ENCODE results near the gene IMMP2L. TPM values are rescaled to one million over a fixed set of nuclear protein-coding genes. Genes with fewer than 3 reads are reported as not detected.

Gene IMMP2L
- total and polyA plus RNA-seq, 4 donors, result 7.3 to 21.1 (median 12.4) TPM

DNA sequence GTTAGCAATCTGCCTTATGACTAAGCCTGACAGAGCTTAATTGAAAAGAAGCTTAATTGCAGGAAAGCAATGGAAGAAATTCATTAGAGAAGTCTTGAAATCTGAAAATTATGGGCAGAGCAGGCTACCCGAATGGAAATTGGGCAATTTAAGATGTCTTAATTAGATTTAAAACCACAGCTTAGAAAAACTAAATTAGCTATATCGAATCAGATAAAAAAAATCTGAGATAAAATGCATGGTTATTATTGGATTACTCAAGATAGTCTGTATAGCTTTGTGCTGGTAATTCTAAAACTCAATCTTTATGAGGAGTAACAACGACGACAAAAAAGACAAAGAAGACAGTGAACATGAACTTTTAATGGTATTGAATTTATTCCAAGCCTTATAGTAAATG lies 719.5 kb downstream of the IMMP2L start:
- Histone ChIP-seq H3K4me3 (ENCODE audit: low read depth in 1 of 3, low read length in 3 of 3) (no peak overlapping the region), H3K27ac (ENCODE audit: low read depth in 1 of 2, low read length in 2 of 2) (no peak overlapping the region), H3K9ac (ENCODE audit: low read depth in 1 of 2, low read length in 2 of 2) (no peak overlapping the region), H3K27me3 (ENCODE audit: control insufficient read depth in 4 of 4, insufficient read depth in 4 of 4, low read length in 3 of 4) (no peaks in the 10 kb centered on the region), H3K9me3 (ENCODE audit: control insufficient read depth in 4 of 4, low read length in 3 of 4) (no peaks in the 10 kb centered on the region), H3K4me1 (ENCODE audit: control insufficient read depth in 4 of 4, insufficient read depth in 4 of 4, low read length in 3 of 4) (no peaks in the 10 kb centered on the region), H3K36me3 (ENCODE audit: control insufficient read depth in 4 of 4, insufficient read depth in 3 of 4, low read depth in 1 of 4, low read length in 3 of 4) (no peaks in the 10 kb centered on the region)
- no peak for DNase-seq (ENCODE audit: low spot score)
- WGBS, result 93% methylated on average over 4 of the region's 4 CpGs
- TF ChIP-seq, protein P1, sequence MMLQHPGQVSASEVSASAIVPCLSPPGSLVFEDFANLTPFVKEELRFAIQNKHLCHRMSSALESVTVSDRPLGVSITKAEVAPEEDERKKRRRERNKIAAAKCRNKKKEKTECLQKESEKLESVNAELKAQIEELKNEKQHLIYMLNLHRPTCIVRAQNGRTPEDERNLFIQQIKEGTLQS (IDR thresholded peaks at IDR 0.05), result no peak
- TF ChIP-seq, protein P2, sequence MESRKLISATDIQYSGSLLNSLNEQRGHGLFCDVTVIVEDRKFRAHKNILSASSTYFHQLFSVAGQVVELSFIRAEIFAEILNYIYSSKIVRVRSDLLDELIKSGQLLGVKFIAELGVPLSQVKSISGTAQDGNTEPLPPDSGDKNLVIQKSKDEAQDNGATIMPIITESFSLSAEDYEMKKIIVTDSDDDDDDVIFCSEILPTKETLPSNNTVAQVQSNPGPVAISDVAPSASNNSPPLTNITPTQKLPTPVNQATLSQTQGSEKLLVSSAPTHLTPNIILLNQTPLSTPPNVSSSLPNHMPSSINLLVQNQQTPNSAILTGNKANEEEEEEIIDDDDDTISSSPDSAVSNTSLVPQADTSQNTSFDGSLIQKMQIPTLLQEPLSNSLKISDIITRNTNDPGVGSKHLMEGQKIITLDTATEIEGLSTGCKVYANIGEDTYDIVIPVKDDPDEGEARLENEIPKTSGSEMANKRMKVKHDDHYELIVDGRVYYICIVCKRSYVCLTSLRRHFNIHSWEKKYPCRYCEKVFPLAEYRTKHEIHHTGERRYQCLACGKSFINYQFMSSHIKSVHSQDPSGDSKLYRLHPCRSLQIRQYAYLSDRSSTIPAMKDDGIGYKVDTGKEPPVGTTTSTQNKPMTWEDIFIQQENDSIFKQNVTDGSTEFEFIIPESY (IDR thresholded peaks at IDR 0.05), result no peak
- TF ChIP-seq RXRA (IDR thresholded peaks at IDR 0.05) (no peak), FOXA1 (IDR thresholded peaks at IDR 0.05) (no peak)

DNA sequence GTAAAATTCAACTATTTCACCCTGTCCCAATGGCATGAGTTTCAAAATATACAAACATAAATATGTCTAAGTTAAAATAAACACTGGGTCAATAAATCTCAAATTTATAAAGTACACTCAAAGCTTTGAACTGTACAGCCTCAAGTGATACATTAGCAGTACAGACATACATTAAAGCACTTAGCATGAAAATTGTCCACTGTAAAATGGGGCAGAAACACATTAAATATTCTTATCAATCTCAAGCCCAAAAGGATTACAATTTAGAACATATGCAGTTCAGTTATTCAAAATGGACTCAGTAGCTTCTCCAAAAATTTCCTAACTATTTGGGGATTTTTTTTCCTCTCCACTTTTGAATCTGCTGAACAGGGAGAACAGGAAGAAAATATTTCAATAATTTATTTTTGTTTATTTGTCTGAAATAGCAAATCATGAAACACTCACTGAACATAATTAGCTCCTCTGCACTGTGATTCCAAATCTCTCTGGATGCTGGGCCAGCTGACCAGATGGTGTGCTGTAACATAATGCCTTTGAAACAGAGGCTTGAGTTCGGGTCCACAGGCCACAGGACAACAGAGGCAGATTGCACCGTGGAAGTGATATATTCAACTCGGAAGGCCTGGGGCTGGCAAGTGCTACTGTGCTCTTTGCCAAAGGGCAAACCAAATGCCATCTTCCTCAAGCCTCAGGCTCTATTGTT lies 720.3 kb downstream of the IMMP2L start:
- no peaks in the 10 kb centered on the region for H3K36me3 ChIP-seq (ENCODE audit: control insufficient read depth in 4 of 4, insufficient read depth in 3 of 4, low read depth in 1 of 4, low read length in 3 of 4)
- H3K4me1 ChIP-seq (ENCODE audit: control insufficient read depth in 4 of 4, insufficient read depth in 4 of 4, low read length in 3 of 4), result no peaks in the 10 kb centered on the region
- H3K27ac ChIP-seq (ENCODE audit: low read depth in 1 of 2, low read length in 2 of 2), result no peak overlapping the region
- no peak for TF ChIP-seq EGR1 (IDR thresholded peaks at IDR 0.05; ENCODE audit: low read depth in 2 of 2)
- TF ChIP-seq, protein P1 (IDR thresholded peaks at IDR 0.05), result no peak
- no peak overlapping the region for H3K9ac ChIP-seq (ENCODE audit: low read depth in 1 of 2, low read length in 2 of 2)
- H3K27me3 ChIP-seq (ENCODE audit: control insufficient read depth in 4 of 4, insufficient read depth in 4 of 4, low read length in 3 of 4), result no peaks in the 10 kb centered on the region
- no peak for DNase-seq (ENCODE audit: low spot score)
- H3K4me3 ChIP-seq (ENCODE audit: low read depth in 1 of 3, low read length in 3 of 3), result no peak overlapping the region
- H3K9me3 ChIP-seq (ENCODE audit: control insufficient read depth in 4 of 4, low read length in 3 of 4), result no peaks in the 10 kb centered on the region
- 80% methylated on average over 3 of the region's 3 CpGs for WGBS

DNA sequence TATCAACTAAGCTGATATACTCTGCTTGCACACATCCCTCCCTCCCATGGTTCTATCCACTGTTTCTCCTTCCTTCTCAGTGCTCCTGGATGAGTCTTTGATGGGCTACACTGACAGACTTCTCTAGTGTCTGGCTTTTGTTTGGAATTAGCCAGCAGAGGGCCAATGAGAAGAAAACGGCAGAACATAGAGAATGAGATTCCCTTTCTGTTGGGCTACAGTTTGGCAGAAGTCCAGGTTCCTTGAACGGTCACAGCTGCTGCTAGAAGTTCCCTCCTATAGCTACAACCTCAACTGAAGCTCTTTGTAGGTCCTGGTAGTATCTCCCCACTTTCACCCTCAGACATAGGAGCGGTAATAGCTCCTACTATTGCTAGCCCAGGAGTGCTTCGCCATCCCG lies 722.4 kb downstream of the IMMP2L start:
- DNase-seq (ENCODE audit: low spot score), result no peak
- H3K27ac ChIP-seq (ENCODE audit: low read depth in 1 of 2, low read length in 2 of 2), result no peak overlapping the region

More for the DNA sequence above, 722.4 kb downstream of the IMMP2L start:
- H3K36me3 ChIP-seq (ENCODE audit: control insufficient read depth in 4 of 4, insufficient read depth in 3 of 4, low read depth in 1 of 4, low read length in 3 of 4), result no peaks in the 10 kb centered on the region
- H3K4me3 ChIP-seq (ENCODE audit: low read depth in 1 of 3, low read length in 3 of 3), result no peak overlapping the region
- no peak overlapping the region for H3K9ac ChIP-seq (ENCODE audit: low read depth in 1 of 2, low read length in 2 of 2)
- no peaks in the 10 kb centered on the region for H3K9me3 ChIP-seq (ENCODE audit: control insufficient read depth in 4 of 4, low read length in 3 of 4)
- no peaks in the 10 kb centered on the region for H3K4me1 ChIP-seq (ENCODE audit: control insufficient read depth in 4 of 4, insufficient read depth in 4 of 4, low read length in 3 of 4)
- WGBS, result 73% methylated on average over 5 of the region's 5 CpGs
- H3K27me3 ChIP-seq (ENCODE audit: control insufficient read depth in 4 of 4, insufficient read depth in 4 of 4, low read length in 3 of 4), result no peaks in the 10 kb centered on the region
- peak in 1 of 2 donors; percentile 37 for TF ChIP-seq RAD21 (IDR thresholded peaks at IDR 0.05)
- TF ChIP-seq, protein P3, sequence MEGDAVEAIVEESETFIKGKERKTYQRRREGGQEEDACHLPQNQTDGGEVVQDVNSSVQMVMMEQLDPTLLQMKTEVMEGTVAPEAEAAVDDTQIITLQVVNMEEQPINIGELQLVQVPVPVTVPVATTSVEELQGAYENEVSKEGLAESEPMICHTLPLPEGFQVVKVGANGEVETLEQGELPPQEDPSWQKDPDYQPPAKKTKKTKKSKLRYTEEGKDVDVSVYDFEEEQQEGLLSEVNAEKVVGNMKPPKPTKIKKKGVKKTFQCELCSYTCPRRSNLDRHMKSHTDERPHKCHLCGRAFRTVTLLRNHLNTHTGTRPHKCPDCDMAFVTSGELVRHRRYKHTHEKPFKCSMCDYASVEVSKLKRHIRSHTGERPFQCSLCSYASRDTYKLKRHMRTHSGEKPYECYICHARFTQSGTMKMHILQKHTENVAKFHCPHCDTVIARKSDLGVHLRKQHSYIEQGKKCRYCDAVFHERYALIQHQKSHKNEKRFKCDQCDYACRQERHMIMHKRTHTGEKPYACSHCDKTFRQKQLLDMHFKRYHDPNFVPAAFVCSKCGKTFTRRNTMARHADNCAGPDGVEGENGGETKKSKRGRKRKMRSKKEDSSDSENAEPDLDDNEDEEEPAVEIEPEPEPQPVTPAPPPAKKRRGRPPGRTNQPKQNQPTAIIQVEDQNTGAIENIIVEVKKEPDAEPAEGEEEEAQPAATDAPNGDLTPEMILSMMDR (IDR thresholded peaks at IDR 0.05; ENCODE audit: low read depth, low read length, missing input control), result no peak
- TF ChIP-seq, protein P1 (IDR thresholded peaks at IDR 0.05), result no peak

Data from liver (tissue), 9 donors.